Right kidney (tissue), 1 donor: Measurements from ENCODE around the gene PLPPR1.
A peak's percentile ranks its signal among the peaks of the same experiment; 100 is the strongest.
"Not testable (repeated sequence)": the region's sequence is repeated elsewhere in the genome, so short reads cannot be mapped to it uniquely, and the experiment has no call there.

Experiments
- DNase-seq: peaks from one replicate; pipeline ENCODE4 v3.0.0-alpha.2; 2016

PLPPR1 gene

GRCh38 chr9:101121836-101122399 is 93.4 kb downstream of the PLPPR1 start:
- DNase-seq = no peak

GRCh38 chr9:101126556-101126955 is 98.0 kb downstream of the PLPPR1 start:
- no peak for DNase-seq

GRCh38 chr9:101127369-101127768 is 98.8 kb downstream of the PLPPR1 start:
- DNase-seq = not testable (repeated sequence)

- no peak for DNase-seq
Observed at GRCh38 chr9:101128623-101129022, 100.1 kb downstream of the PLPPR1 start.

GRCh38 chr9:101130054-101130453 is 101.5 kb downstream of the PLPPR1 start:
- no peak for DNase-seq

- DNase-seq = no peak
Observed at GRCh38 chr9:101131326-101131725, 102.8 kb downstream of the PLPPR1 start.

- DNase-seq = no peak
Observed at GRCh38 chr9:101132801-101133200, 104.3 kb downstream of the PLPPR1 start.

- DNase-seq = no peak
Observed at GRCh38 chr9:101138509-101138908, 110.0 kb downstream of the PLPPR1 start.

- no peak for DNase-seq
Observed at GRCh38 chr9:101139082-101139481, 110.6 kb downstream of the PLPPR1 start.

GRCh38 chr9:101140764-101141163 is 112.2 kb downstream of the PLPPR1 start:
- DNase-seq = no peak

GRCh38 chr9:101146508-101146907 is 118.0 kb downstream of the PLPPR1 start:
- no peak for DNase-seq

GRCh38 chr9:101148344-101148743 is 119.8 kb downstream of the PLPPR1 start:
- DNase-seq = no peak

- no peak for DNase-seq
Observed at GRCh38 chr9:101158361-101158760, 129.8 kb downstream of the PLPPR1 start.

- no peak for DNase-seq
Observed at GRCh38 chr9:101162231-101162630, 133.7 kb downstream of the PLPPR1 start.

- DNase-seq = no peak
Observed at GRCh38 chr9:101165131-101165530, 136.6 kb downstream of the PLPPR1 start.

GRCh38 chr9:101167490-101168134 is 139.1 kb downstream of the PLPPR1 start:
- DNase-seq = peak; percentile 14

GRCh38 chr9:101172616-101173015 is 144.1 kb downstream of the PLPPR1 start:
- no peak for DNase-seq

- no peak for DNase-seq
Observed at GRCh38 chr9:101173907-101174306, 145.4 kb downstream of the PLPPR1 start.

GRCh38 chr9:101176384-101176783 is 147.9 kb downstream of the PLPPR1 start:
- DNase-seq = no peak

GRCh38 chr9:101184813-101185278 is 156.3 kb downstream of the PLPPR1 start:
- DNase-seq = peak; percentile 16

- DNase-seq = no peak
Observed at GRCh38 chr9:101191723-101192122, 163.2 kb downstream of the PLPPR1 start.

- DNase-seq = no peak
Observed at GRCh38 chr9:101197026-101197425, 168.5 kb downstream of the PLPPR1 start.

- no peak for DNase-seq
Observed at GRCh38 chr9:101200852-101201251, 172.3 kb downstream of the PLPPR1 start.

- no peak for DNase-seq
Observed at GRCh38 chr9:101201630-101202029, 173.1 kb downstream of the PLPPR1 start.
